Neuron (in vitro differentiated cells): ENCODE results near the gene FARP2.

Source experiments
- H2AFZ ChIP-seq: one replicate; pipeline ENCODE4 v1.6.1; 2013; ENCODE audit warnings: low read depth, mild to moderate bottlenecking, inconsistent platforms, low read length, moderate library complexity
- H3K27me3 ChIP-seq: one replicate; pipeline ENCODE4 v1.6.1; 2013; ENCODE audit warnings: low read length; ENCODE audit not compliant: insufficient read depth
- H3K36me3 ChIP-seq: one replicate; pipeline ENCODE4 v1.6.1; 2013; ENCODE audit warnings: low read length; ENCODE audit not compliant: insufficient read depth
- H3K4me1 ChIP-seq: one replicate; pipeline ENCODE4 v1.6.1; 2013; ENCODE audit warnings: low read length; ENCODE audit not compliant: insufficient read depth
- H3K4me3 ChIP-seq: 2 replicates; pipeline ENCODE4 v1.5.1; 2013; ENCODE audit warnings: mild to moderate bottlenecking, low read length, moderate library complexity
- H3K9me3 ChIP-seq: one replicate; pipeline ENCODE4 v1.6.1; 2013; ENCODE audit warnings: low read length

FARP2 gene

DNA sequence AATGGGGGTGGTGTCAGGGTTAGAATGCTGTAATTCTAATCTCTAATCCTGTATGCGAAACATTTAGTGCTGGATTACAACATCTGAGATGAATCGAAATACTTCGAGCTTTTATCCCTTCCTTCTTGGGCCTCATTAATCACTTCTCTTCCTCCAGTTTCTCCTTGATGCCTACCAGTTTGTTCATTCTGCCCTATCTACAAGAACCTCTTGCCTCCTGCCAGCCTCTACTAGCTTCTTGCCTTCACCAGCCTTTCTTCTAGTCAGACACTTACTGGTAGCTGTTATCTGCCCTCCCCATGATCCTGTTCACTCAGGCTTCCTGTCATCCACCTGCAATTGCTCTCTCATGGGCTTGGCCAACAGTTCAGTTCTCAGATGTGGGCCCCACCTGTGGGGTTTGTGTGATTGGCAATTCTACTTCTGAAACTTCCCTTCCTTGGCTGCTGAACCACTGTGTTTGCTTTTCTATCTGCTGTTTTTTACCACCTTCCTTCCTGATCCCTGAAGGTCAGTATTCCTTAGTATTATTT lies 15.4 kb upstream of the FARP2 start:
- H3K4me1 ChIP-seq = peaks cover 4% of the 10 kb centered on the region
- no peak overlapping the region for H2AFZ ChIP-seq
- no peak overlapping the region for H3K4me3 ChIP-seq
- H3K9me3 ChIP-seq = no peaks in the 10 kb centered on the region
- no peaks in the 10 kb centered on the region for H3K27me3 ChIP-seq
- peaks cover 91% of the 10 kb centered on the region for H3K36me3 ChIP-seq

DNA sequence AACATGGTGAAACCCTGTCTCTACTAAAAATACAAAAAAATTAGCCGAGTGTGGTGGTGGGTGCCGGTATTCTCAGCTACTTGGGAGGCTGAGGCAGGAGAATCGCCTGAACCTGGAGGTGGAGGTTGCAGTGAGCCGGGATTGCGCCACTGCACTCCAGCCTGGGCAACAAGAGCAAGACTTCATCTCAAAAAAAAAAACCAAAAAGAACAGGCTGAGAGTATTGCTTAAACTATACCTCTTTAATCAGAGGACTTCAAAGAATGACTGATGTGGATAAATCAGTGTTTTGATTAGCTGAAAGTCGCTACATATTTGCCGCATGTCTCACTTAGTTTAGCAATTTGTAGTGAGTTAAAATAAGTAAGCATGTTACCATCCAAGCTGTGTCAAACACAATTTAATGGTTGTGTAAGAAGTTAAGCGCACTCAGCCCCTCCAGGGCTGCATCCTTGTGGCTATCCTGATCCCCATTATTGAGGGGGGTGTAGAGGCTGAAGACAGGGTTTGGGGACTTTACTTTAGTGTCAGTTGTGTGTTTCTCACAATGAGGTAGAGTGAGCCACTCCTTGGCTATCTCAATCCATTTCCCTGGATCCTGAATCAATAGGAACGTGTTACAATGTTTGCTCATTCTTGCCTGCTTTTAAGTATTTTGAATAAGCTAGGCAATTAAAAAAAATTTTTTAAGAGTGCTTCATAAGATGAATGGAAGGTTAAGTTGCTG lies 11.0 kb upstream of the FARP2 start:
- Histone ChIP-seq H3K36me3 (peaks cover 96% of the 10 kb centered on the region), H3K4me3 (no peak overlapping the region), H3K27me3 (no peaks in the 10 kb centered on the region)

DNA sequence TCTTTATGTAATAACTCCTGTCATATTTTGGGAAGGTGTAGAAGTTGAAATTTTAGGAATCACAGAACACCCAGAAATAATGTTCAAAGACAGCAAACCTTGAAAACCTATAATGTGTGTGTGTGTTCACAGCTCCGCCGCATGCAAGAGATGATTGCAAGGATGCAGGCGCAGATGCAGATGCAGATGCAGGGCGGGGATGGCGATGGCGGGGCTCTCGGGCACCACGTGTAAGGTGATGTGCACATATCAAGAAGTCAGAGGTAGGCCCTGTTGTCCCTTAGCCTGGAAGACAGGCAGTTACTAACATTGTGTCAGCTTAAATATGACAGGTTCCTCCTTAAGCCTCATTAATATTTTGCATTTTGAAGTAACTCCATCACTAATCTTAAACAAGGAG lies 6.1 kb upstream of the FARP2 start:
- Histone ChIP-seq H3K4me1 (no peaks in the 10 kb centered on the region), H3K9me3 (no peaks in the 10 kb centered on the region), H2AFZ (no peak overlapping the region), H3K27me3 (no peaks in the 10 kb centered on the region), H3K36me3 (peaks cover 93% of the 10 kb centered on the region), H3K4me3 (no peak overlapping the region)

More for the DNA sequence above, 11.0 kb upstream of the FARP2 start:
- no peaks in the 10 kb centered on the region for H3K9me3 ChIP-seq
- no peak overlapping the region for H2AFZ ChIP-seq
- no peaks in the 10 kb centered on the region for H3K4me1 ChIP-seq

DNA sequence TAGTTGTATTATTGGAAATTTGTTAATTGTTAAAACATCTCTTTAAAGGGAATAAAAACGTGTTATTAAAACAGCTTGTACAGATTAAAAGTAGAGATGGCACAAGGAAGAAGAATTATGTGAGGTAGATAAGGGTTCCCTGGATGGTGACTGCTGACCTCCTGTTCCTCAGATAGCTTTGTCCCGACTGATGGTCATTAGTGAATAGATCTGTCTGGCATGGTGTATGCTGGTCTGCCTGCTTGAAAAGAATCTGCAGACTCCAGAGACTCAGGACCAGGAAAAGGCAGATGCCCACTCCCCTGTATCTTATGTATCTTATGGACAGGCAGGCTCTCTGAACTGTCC lies 5.6 kb upstream of the FARP2 start:
- no peaks in the 10 kb centered on the region for H3K27me3 ChIP-seq
- no peak overlapping the region for H3K4me3 ChIP-seq
- H2AFZ ChIP-seq = no peak overlapping the region
- H3K9me3 ChIP-seq = no peaks in the 10 kb centered on the region
- H3K36me3 ChIP-seq = peaks cover 89% of the 10 kb centered on the region
- no peaks in the 10 kb centered on the region for H3K4me1 ChIP-seq

DNA sequence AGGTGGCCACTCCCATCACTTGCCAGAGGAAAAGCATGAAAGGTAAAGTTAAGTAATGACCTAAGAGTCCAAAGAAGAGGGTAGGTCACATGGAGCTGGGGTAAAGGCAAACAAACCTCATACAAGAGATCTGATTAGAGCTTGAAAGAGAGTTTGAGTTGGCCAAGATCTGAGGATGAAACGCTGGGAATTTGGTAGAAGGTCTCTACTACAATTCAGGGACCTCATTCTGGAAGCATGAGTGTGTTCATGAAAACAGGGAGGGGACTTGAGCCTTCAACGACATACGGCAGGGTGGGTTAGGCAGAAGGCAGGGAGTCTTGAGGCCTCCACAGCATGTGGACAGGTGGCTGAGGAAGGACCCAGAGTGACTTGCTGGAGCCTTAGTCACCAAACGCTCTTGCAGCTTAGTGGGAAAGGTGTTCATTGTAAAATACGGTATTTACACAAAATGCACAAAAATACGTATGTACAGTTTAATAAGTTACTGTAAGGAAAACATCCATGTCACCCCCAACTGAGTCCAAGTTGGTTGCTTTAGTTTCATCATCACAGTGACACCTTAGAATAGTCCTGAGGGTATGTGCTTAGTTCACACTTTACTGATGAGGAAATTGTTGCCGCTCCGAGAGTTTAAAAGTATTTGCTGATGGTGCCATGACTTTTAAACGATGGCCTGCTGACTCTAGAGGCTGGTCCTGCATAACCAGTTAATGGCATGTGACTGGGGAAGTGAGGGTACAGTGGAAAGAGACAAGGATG lies 5.0 kb upstream of the FARP2 start:
- H3K4me1 ChIP-seq = no peaks in the 10 kb centered on the region
- no peak overlapping the region for H3K4me3 ChIP-seq
- H2AFZ ChIP-seq = no peak overlapping the region
- no peaks in the 10 kb centered on the region for H3K27me3 ChIP-seq
- H3K36me3 ChIP-seq = peaks cover 84% of the 10 kb centered on the region
- H3K9me3 ChIP-seq = no peaks in the 10 kb centered on the region

DNA sequence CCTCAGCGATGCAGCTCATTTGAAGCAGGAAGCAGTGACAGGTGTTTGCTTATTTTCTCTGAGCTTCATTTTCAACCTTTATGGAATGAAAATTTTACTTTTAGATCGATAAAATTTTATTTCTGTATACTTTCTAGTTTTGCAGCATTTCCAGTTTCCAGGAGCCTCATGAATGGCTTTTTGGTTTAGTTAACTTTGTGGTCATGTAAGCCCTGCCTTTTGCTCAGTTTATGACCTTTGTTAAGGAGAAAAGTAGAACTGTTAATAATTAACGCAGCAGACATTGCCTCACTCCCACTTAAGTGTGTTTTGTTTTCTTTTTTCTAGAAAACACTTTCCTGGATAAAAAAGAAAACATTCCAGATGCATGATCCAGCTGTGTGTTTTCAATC lies 4.4 kb upstream of the FARP2 start:
- Histone ChIP-seq H3K4me1 (no peaks in the 10 kb centered on the region), H2AFZ (no peak overlapping the region), H3K9me3 (no peaks in the 10 kb centered on the region), H3K4me3 (no peak overlapping the region), H3K27me3 (no peaks in the 10 kb centered on the region), H3K36me3 (peaks cover 78% of the 10 kb centered on the region)

DNA sequence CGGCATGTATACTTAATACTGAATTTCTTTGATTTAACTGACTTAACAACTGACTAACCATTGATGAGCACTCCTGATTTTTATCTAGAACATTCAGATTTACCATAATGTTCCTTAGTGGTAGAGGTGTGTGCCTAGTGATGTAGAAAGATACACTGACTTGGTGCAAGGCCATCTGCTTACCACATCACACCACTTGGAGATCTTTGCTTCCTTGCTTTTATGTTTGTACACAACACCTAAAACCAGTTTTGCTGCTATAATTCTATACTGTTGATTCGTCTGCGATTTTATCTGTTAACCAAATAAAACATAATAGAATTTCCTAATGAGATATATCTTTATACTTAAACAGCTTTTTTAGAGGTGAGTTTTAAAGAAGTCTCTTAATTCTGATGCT lies 3.9 kb upstream of the FARP2 start:
- Histone ChIP-seq H3K27me3 (no peaks in the 10 kb centered on the region), H3K4me3 (no peak overlapping the region), H3K36me3 (peaks cover 72% of the 10 kb centered on the region), H2AFZ (no peak overlapping the region), H3K9me3 (no peaks in the 10 kb centered on the region), H3K4me1 (peaks cover 3% of the 10 kb centered on the region)

DNA sequence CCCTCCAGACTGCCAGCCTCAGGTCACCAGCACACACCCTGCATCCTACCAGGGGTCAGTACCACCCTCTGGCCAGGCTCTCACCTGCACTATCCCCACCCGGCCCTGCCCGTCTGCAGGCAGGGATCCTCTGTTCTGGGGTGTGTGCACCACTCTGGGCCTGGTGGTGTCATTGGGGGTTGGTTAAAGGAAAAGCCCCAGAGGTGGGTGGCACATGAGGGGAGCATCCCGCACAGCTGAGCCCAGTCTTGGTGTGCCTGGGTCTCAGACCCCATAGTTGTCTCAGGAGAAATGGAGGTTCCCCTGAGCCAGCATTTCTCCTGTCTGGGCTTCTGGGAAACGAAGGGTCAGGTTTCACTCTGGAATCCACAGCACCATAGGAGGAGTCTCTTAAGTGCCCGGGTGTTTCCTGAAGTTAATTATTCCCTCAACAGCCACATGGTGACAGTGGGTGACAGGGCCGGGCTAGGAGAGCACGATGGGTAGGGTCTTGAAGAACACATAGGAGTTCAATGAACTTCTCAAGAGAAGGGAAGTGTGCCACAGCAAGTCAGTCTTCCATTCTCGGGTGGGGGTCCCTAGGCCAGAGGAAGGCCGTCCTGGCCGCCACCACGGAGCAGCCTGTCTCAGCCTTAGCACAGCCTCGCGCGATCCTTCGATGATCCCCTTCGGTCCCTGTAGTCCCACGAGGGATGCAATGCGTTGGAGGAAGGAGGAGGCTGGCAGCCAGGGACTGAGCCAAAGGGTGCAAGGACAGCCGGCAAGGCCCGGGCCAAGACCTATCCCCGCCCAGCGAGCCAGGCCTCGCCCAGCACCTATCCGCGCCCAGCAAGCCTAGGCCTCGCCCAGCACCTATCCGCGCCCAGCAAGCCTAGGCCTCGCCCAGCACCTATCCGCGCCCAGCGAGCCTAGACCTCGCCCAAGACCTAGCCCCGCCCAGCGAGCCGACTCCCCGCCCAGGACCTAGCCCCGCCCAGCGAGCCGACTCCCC lies 1.1 kb upstream of the FARP2 start:
- peaks cover 6% of the 10 kb centered on the region for H3K4me1 ChIP-seq
- H3K4me3 ChIP-seq = peak overlapping the region; percentile 31
- peaks cover 47% of the 10 kb centered on the region for H3K36me3 ChIP-seq

GRCh38 chr2:241356871-241357260 lies 781 bp downstream of the FARP2 start:
- Histone ChIP-seq H2AFZ (no peak overlapping the region), H3K27me3 (no peaks in the 10 kb centered on the region), H3K4me1 (peaks cover 6% of the 10 kb centered on the region), H3K9me3 (no peaks in the 10 kb centered on the region), H3K36me3 (peaks cover 29% of the 10 kb centered on the region), H3K4me3 (peak overlapping the region; percentile 94)

More for the DNA sequence above, 1.1 kb upstream of the FARP2 start:
- Histone ChIP-seq H3K9me3 (no peaks in the 10 kb centered on the region), H3K27me3 (no peaks in the 10 kb centered on the region), H2AFZ (no peak overlapping the region)

DNA sequence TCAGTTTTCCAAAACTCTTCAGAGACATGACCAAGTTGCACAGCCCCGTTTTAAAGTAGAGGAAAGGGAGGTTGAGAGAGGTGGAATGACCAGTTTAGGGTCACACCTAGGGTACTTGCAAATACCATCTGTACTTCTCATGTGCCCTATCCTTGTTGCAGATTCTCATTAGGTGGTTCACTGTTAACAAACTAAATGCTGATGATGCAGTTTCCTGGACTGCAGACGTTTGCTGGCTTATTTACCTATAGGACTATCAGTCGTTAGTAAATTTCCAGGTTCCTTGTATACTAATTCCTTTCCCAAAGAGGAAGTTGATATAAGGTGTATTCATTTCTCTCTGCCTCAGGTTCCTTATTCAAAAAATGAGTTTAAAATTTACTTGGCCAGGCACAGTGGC lies 1.4 kb downstream of the FARP2 start:
- Histone ChIP-seq H2AFZ (no peak overlapping the region), H3K9me3 (no peaks in the 10 kb centered on the region), H3K36me3 (peaks cover 22% of the 10 kb centered on the region), H3K4me3 (peak overlapping the region; percentile 94), H3K4me1 (peaks cover 6% of the 10 kb centered on the region), H3K27me3 (no peaks in the 10 kb centered on the region)

GRCh38 chr2:241358470-241358869 lies 2.4 kb downstream of the FARP2 start:
- Histone ChIP-seq H3K27me3 (no peaks in the 10 kb centered on the region), H3K36me3 (peaks cover 13% of the 10 kb centered on the region), H2AFZ (no peak overlapping the region), H3K4me1 (peaks cover 6% of the 10 kb centered on the region), H3K9me3 (no peaks in the 10 kb centered on the region), H3K4me3 (no peak overlapping the region)

GRCh38 chr2:241359481-241360045 lies 3.5 kb downstream of the FARP2 start:
- Histone ChIP-seq H3K36me3 (peaks cover 4% of the 10 kb centered on the region), H3K4me3 (no peak overlapping the region), H3K4me1 (peaks cover 6% of the 10 kb centered on the region), H3K27me3 (no peaks in the 10 kb centered on the region), H3K9me3 (peaks cover 3% of the 10 kb centered on the region), H2AFZ (no peak overlapping the region)
